GM23248 (cell line): ENCODE results near the gene HECTD4. TPM values are rescaled to one million over a fixed set of nuclear protein-coding genes. Genes with fewer than 3 reads are reported as not detected.

ENCODE experiments used
- DNase-seq: peaks from one replicate; pipeline ENCODE4 v3.0.0-alpha.2; 2015
- H2AFZ ChIP-seq: fragments of 200-600 bp; sonication (generic); 2 replicates; pipeline ENCODE4 v1.6.1; 2016; ENCODE audit warnings: antibody characterized with exemption
- H3F3A ChIP-seq: fragments of 200-600 bp; sonication (generic); 2 replicates; pipeline ENCODE4 v1.6.1; 2016; ENCODE audit warnings: mild to moderate bottlenecking, antibody characterized with exemption, mixed run types; ENCODE audit not compliant: insufficient read depth
- H3K27ac ChIP-seq: fragments of 200-600 bp; sonication (generic); 2 replicates; pipeline ENCODE4 v1.5.1; 2016; ENCODE audit warnings: mild to moderate bottlenecking
- H3K27me3 ChIP-seq: fragments of 200-600 bp; sonication (generic); replicated peaks from 2 replicates; pipeline ENCODE4 v1.6.1; 2016; ENCODE audit warnings: mild to moderate bottlenecking; ENCODE audit not compliant: insufficient read depth
- H3K36me3 ChIP-seq: fragments of 200-600 bp; sonication (generic); 2 replicates; pipeline ENCODE4 v1.6.1; 2016; ENCODE audit warnings: low read depth, mild to moderate bottlenecking
- H3K4me1 ChIP-seq: fragments of 200-600 bp; sonication (generic); 2 replicates; pipeline ENCODE4 v1.6.1; 2016; ENCODE audit warnings: mild to moderate bottlenecking; ENCODE audit not compliant: insufficient read depth
- H3K4me2 ChIP-seq: fragments of 200-600 bp; sonication (generic); one replicate; pipeline ENCODE4 v1.6.1; 2016; ENCODE audit warnings: mild to moderate bottlenecking; ENCODE audit not compliant: unreplicated experiment
- H3K4me3 ChIP-seq: fragments of 200-600 bp; sonication (generic); 2 replicates; pipeline ENCODE4 v1.5.1; 2016; ENCODE audit warnings: mild to moderate bottlenecking
- H3K79me2 ChIP-seq: fragments of 200-600 bp; sonication (generic); 2 replicates; pipeline ENCODE4 v1.6.1; 2016; ENCODE audit warnings: mild to moderate bottlenecking; ENCODE audit not compliant: insufficient read depth
- H3K9ac ChIP-seq: fragments of 200-600 bp; sonication (generic); 2 replicates; pipeline ENCODE4 v1.6.1; 2016; ENCODE audit warnings: mild to moderate bottlenecking
- H3K9me2 ChIP-seq: fragments of 200-600 bp; sonication (generic); 2 replicates; pipeline ENCODE4 v1.6.1; 2016; ENCODE audit warnings: mixed run types, mild to moderate bottlenecking, moderate library complexity; ENCODE audit not compliant: insufficient read depth
- H3K9me3 ChIP-seq: fragments of 200-600 bp; sonication (generic); one replicate; pipeline ENCODE4 v1.6.1; 2017; ENCODE audit warnings: low read depth
- H4K20me1 ChIP-seq: fragments of 200-600 bp; sonication (generic); 2 replicates; pipeline ENCODE4 v1.6.0; 2016; ENCODE audit not compliant: insufficient read depth
- EZH2 ChIP-seq: fragments of 200-600 bp; sonication (generic); IDR thresholded peaks from 2 replicates; pipeline ENCODE4 v1.6.1; 2018; ENCODE audit warnings: antibody characterized with exemption, mild to moderate bottlenecking; ENCODE audit not compliant: insufficient read depth, poor library complexity, severe bottlenecking
- EZH2phosphoT487 ChIP-seq: fragments of 200-600 bp; sonication (generic); IDR thresholded peaks from 2 replicates; pipeline ENCODE4 v1.6.1; 2018; ENCODE audit warnings: antibody characterized with exemption, moderate library complexity, mild to moderate bottlenecking, low read depth; ENCODE audit not compliant: insufficient read depth
- WGBS, 2 experiments: methylation state at CpG; one replicate each; pipeline ENCODE4 v1.1.6; 2015 to 2017; ENCODE audit warnings: low lambda C conversion rate in 2 of 2, low coverage in 1 of 2; ENCODE audit errors: missing lambda C conversion rate in 2 of 2; 5-methylcytosine and 5-hydroxymethylcytosine counted together
- in situ Hi-C: fragments of 300-500 bp; cut with MboI; formaldehyde crosslinking; loops from 2 replicates; pipeline ENCODE4 v1.15.0; 2020
- polyA plus RNA-seq: library from polyadenylated mRNA; unstranded; fragments of >200 nt; fragmentation: Nextera tagmentation; extraction: Ambion mirVana; gene quantifications from 2 replicates; pipeline ENCODE4 v1.2.1, GENCODE V29; 2016
- total RNA-seq: library from RNA; depleted of rRNA; stranded (reverse); fragments of >200 nt; shearing (Covaris generic); gene quantifications from 2 replicates; pipeline ENCODE4 v1.2.3, GENCODE V29; 2014

HECTD4 gene
- total and polyA plus RNA-seq, 2 experiments from 2014 or later, result 7.5 to 8.9 TPM

GRCh38 chr12:112146123-112146522, 236.1 kb downstream of the HECTD4 start:
- DNase-seq, result no peak
- Histone ChIP-seq H3K27me3 (no peaks in the 10 kb centered on the region), H3K79me2 (no peaks in the 10 kb centered on the region), H3K4me1 (no peaks in the 10 kb centered on the region), H2AFZ (no peak overlapping the region), H3K4me3 (no peak overlapping the region), H3K27ac (no peak overlapping the region), H3F3A (no peaks in the 10 kb centered on the region), H3K9me3 (no peaks in the 10 kb centered on the region), H3K4me2 (no peak overlapping the region), H3K9ac (no peak overlapping the region), H4K20me1 (no peaks in the 10 kb centered on the region), H3K9me2 (no peaks in the 10 kb centered on the region), H3K36me3 (peaks cover 59% of the 10 kb centered on the region)
- 83 to 87% methylated on average over 1 of the region's 1 CpG for WGBS, 2 experiments
- TF ChIP-seq EZH2 (no peak), EZH2phosphoT487 (no peak)
- in situ Hi-C loops, result no loop called here

- H3K4me3 ChIP-seq, result no peak overlapping the region
- H4K20me1 ChIP-seq, result no peaks in the 10 kb centered on the region
- 99% methylated on average over 5 of the region's 5 CpGs for WGBS, 2 experiments
- TF ChIP-seq EZH2 (no peak), EZH2phosphoT487 (no peak)
- no peak overlapping the region for H2AFZ ChIP-seq
- no peak overlapping the region for H3K27ac ChIP-seq
- H3K79me2 ChIP-seq, result no peaks in the 10 kb centered on the region
- in situ Hi-C loops, result no loop called here
- no peak for DNase-seq
- no peaks in the 10 kb centered on the region for H3K9me2 ChIP-seq
- no peaks in the 10 kb centered on the region for H3K27me3 ChIP-seq
- no peaks in the 10 kb centered on the region for H3F3A ChIP-seq
- no peak overlapping the region for H3K4me2 ChIP-seq
- H3K9ac ChIP-seq, result no peak overlapping the region
- H3K36me3 ChIP-seq, result peaks cover 67% of the 10 kb centered on the region
- H3K4me1 ChIP-seq, result no peaks in the 10 kb centered on the region
- H3K9me3 ChIP-seq, result no peaks in the 10 kb centered on the region
Measured at GRCh38 chr12:112140728-112141127, 241.5 kb downstream of the HECTD4 start.

- Histone ChIP-seq H3K79me2 (peaks cover 36% of the 10 kb centered on the region), H3F3A (no peaks in the 10 kb centered on the region; the same call in 1 of the 2 replicates), H3K4me3 (no peak overlapping the region), H3K4me1 (peaks cover 23% of the 10 kb centered on the region), H3K27ac (no peak overlapping the region), H3K36me3 (peaks cover 55% of the 10 kb centered on the region), H3K27me3 (no peaks in the 10 kb centered on the region), H3K9me3 (no peaks in the 10 kb centered on the region), H3K9me2 (no peaks in the 10 kb centered on the region), H4K20me1 (no peaks in the 10 kb centered on the region), H3K9ac (no peak overlapping the region), H3K4me2 (no peak overlapping the region), H2AFZ (no peak overlapping the region)
- no peak for TF ChIP-seq EZH2phosphoT487
- no peak for TF ChIP-seq EZH2
- in situ Hi-C loops, result no loop called here
- 83 to 85% methylated on average over 3 of the region's 3 CpGs for WGBS, 2 experiments
- DNase-seq, result no peak
Measured at GRCh38 chr12:112134731-112135130, 247.5 kb downstream of the HECTD4 start.

- H3K9ac ChIP-seq, result no peak overlapping the region
- H3K4me1 ChIP-seq, result peaks cover 34% of the 10 kb centered on the region
- in situ Hi-C loops, result no loop called here
- H4K20me1 ChIP-seq, result no peaks in the 10 kb centered on the region
- no peak for DNase-seq
- no peaks in the 10 kb centered on the region for H3K27me3 ChIP-seq
- H3K36me3 ChIP-seq, result peaks cover 46% of the 10 kb centered on the region
- H3K27ac ChIP-seq, result no peak overlapping the region
- TF ChIP-seq EZH2, result no peak
- TF ChIP-seq EZH2phosphoT487, result no peak
- no peaks in the 10 kb centered on the region for H3K9me2 ChIP-seq
- H3K4me2 ChIP-seq, result no peak overlapping the region
- WGBS, 2 experiments, result 55 to 60% methylated on average over 5 of the region's 5 CpGs
- H2AFZ ChIP-seq, result no peak overlapping the region
- H3K9me3 ChIP-seq, result no peaks in the 10 kb centered on the region
- H3K79me2 ChIP-seq, result peaks cover 49% of the 10 kb centered on the region
- H3K4me3 ChIP-seq, result no peak overlapping the region
- no peaks in the 10 kb centered on the region; the same call in 1 of the 2 replicates for H3F3A ChIP-seq
Measured at GRCh38 chr12:112133418-112133817, 248.8 kb downstream of the HECTD4 start.

- Histone ChIP-seq H3K36me3 (peaks cover 33% of the 10 kb centered on the region), H3K4me1 (peaks cover 47% of the 10 kb centered on the region), H3K9me2 (no peaks in the 10 kb centered on the region), H3K4me3 (0 out of 2 replicates have a peak overlapping the region, but pooled peaks have one; percentile 2), H3F3A (no peaks in the 10 kb centered on the region; the same call in 1 of the 2 replicates), H3K9me3 (no peaks in the 10 kb centered on the region), H3K4me2 (peak overlapping the region; percentile 79), H2AFZ (peak overlapping the region; percentile 37), H3K27me3 (no peaks in the 10 kb centered on the region), H3K27ac (peak overlapping the region; percentile 84), H3K9ac (peak overlapping the region; percentile 76), H3K79me2 (peaks cover 67% of the 10 kb centered on the region), H4K20me1 (no peaks in the 10 kb centered on the region)
- 16 to 21% methylated on average over 1 of the region's 1 CpG for WGBS, 2 experiments
- DNase-seq, result peak; percentile 23
- in situ Hi-C loops, result no loop called here
- TF ChIP-seq EZH2, result no peak
- no peak for TF ChIP-seq EZH2phosphoT487
Measured at GRCh38 chr12:112131686-112132085, 250.5 kb downstream of the HECTD4 start.
